Common myeloid progenitor, CD34-positive (primary cell): Measurements from ENCODE around the gene YIF1B.

Source experiments
- CTCF ChIA-PET: fragments of 350-600 bp; sonication (Branson Sonifier 250); formaldehyde crosslinking; loops from one replicate; lab custom pipeline; 2021; ENCODE audit warnings: antibody characterized with exemption; lab: Charles Lee
- POLR2A ChIA-PET: fragments of 350-600 bp; sonication (Branson Sonifier 250); formaldehyde crosslinking; loops from one replicate; lab custom pipeline; 2021; ENCODE audit warnings: antibody characterized with exemption; lab: Charles Lee
- DNase-seq, 3 donors: peaks; one replicate each; pipeline versions ENCODE4 v3.0.0 to v3.0.0-alpha.2; 2013
- H3K27ac ChIP-seq, 2 experiments: 1 replicate in 1 of 2; 2 replicates in 1 of 2; pipeline ENCODE4 v1.7.0; 2013; ENCODE audit warnings: inconsistent platforms in 2 of 2, low read length in 2 of 2, mild to moderate bottlenecking in 2 of 2, low read depth in 1 of 2, moderate library complexity in 1 of 2; ENCODE audit not compliant: severe bottlenecking in 2 of 2, insufficient read depth in 1 of 2, poor library complexity in 1 of 2
- H3K27me3 ChIP-seq, 5 experiments: replicated peaks in 2 of 5; 1 replicate in 3 of 5; 2 replicates in 2 of 5; pipeline versions ENCODE4 v1.6.1 to v1.7.0; 2013; ENCODE audit warnings: low read length in 4 of 5, mild to moderate bottlenecking in 2 of 5, moderate library complexity in 2 of 5, inconsistent platforms in 1 of 5; ENCODE audit not compliant: insufficient read depth in 5 of 5, control insufficient read depth in 4 of 5
- H3K36me3 ChIP-seq, 4 experiments: 1 replicate in 2 of 4; 2 replicates in 2 of 4; pipeline versions ENCODE4 v1.6.1 to v1.7.0; 2013; ENCODE audit warnings: low read length in 3 of 4, control low read depth in 1 of 4, mild to moderate bottlenecking in 1 of 4; ENCODE audit not compliant: control insufficient read depth in 4 of 4, insufficient read depth in 4 of 4
- H3K4me1 ChIP-seq, 4 experiments: 1 replicate in 3 of 4; 2 replicates in 1 of 4; pipeline versions ENCODE4 v1.6.1 to v1.7.1; 2013; ENCODE audit warnings: low read length in 3 of 4, mild to moderate bottlenecking in 3 of 4, control low read depth in 1 of 4, inconsistent platforms in 1 of 4, moderate library complexity in 1 of 4; ENCODE audit not compliant: control insufficient read depth in 4 of 4, insufficient read depth in 4 of 4; ENCODE audit errors: control extremely low read depth in 1 of 4
- H3K4me3 ChIP-seq, 7 experiments: 1 replicate in 4 of 7; 2 replicates in 3 of 7; pipeline versions ENCODE4 v1.5.1 to v1.7.0; 2013; ENCODE audit warnings: mild to moderate bottlenecking in 7 of 7, low read length in 6 of 7, moderate library complexity in 6 of 7, inconsistent platforms in 2 of 7, low read depth in 2 of 7, control low read depth in 1 of 7; ENCODE audit not compliant: insufficient read depth in 4 of 7, control insufficient read depth in 1 of 7; ENCODE audit errors: extremely low read depth in 1 of 7
- H3K9me3 ChIP-seq, 5 experiments: 1 replicate in 4 of 5; 2 replicates in 1 of 5; pipeline versions ENCODE4 v1.6.1 to v1.7.1; 2013; ENCODE audit warnings: low read length in 4 of 5, mild to moderate bottlenecking in 2 of 5, inconsistent platforms in 1 of 5, low read depth in 1 of 5, moderate library complexity in 1 of 5; ENCODE audit not compliant: control insufficient read depth in 4 of 5, insufficient read depth in 2 of 5; ENCODE audit errors: control extremely low read depth in 1 of 5
- WGBS: methylation state at CpG from one replicate; pipeline ENCODE4 v1.1.5; 2013; ENCODE audit not compliant: insufficient coverage; 5-methylcytosine and 5-hydroxymethylcytosine counted together

Gene YIF1B

DNA sequence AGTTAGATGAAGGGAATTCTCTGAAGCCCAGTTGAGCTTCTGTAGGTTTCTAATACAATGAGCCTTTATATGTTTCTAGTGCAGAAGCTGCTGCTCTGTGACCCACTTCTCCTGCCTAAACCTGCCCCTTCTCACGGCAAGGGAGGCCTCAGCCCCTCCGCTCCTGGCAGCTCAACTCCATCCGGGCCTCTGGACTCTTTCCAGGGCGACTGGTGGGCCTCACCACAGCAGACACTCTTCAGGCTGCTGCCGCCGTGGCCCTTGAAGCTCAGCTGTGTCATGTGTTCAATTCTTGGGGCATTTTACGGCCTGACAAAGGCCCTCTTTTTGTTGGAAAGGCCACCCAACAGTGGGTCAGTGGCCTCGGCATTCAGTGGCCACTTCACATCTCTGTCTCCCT lies 21.7 kb downstream of the YIF1B start:
- Histone ChIP-seq H3K27me3 (no peaks in the 10 kb centered on the region), H3K27ac (no peak overlapping the region), H3K9me3 (no peaks in the 10 kb centered on the region), H3K4me3 (no peak overlapping the region), H3K36me3 (peaks cover 8 to 50% (median 37%) of the 10 kb centered on the region in 4 experiments), H3K4me1 (no peaks in the 10 kb centered on the region)
- WGBS, result 95% methylated on average over 7 of the region's 8 CpGs
- POLR2A ChIA-PET, result no interaction called here
- DNase-seq, result no peak
- CTCF ChIA-PET, result interaction anchor here (0.7 kb wide), 1 partner anchor 11 kb away, joined by 3 read pairs; no protein-coding TSS in a partner anchor

DNA sequence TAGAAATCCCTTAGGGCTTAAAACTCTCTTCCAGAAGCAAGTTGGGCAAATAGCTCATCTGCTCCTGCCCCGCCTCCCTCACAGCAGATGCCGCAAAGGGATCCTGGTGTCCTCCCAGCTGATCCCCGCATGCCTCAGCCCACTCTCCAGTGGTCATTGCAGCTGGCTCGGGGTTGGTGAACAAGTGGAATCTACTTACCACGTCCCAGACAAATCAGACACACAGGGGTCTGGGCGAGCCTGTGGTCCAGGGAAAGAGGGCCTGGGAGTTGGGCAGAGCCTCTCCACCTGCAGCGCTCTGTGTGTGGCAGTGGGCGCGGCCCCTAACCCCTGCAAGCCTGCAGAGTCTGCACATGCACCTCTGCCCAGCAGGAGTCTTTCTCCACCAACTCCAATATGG lies 22.5 kb downstream of the YIF1B start:
- Histone ChIP-seq H3K9me3 (no peaks in the 10 kb centered on the region), H3K27me3 (no peaks in the 10 kb centered on the region), H3K36me3 (peaks cover 12 to 55% (median 43%) of the 10 kb centered on the region in 4 experiments), H3K27ac (no peak overlapping the region), H3K4me3 (no peak overlapping the region), H3K4me1 (no peaks in the 10 kb centered on the region)
- CTCF ChIA-PET, result no interaction called here
- POLR2A ChIA-PET, result no interaction called here
- no peak for DNase-seq
- WGBS, result 99% methylated on average over 9 of the region's 9 CpGs

DNA sequence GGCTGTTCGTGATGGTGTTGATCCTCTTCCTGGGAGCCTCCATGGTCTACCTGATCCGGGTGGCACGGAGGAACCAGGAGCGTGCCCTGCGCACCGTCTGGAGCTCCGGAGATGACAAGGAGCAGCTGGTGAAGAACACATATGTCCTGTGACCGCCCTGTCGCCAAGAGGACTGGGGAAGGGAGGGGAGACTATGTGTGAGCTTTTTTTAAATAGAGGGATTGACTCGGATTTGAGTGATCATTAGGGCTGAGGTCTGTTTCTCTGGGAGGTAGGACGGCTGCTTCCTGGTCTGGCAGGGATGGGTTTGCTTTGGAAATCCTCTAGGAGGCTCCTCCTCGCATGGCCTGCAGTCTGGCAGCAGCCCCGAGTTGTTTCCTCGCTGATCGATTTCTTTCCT lies 23.9 kb downstream of the YIF1B start:
- POLR2A ChIA-PET, result no interaction called here
- Histone ChIP-seq H3K36me3 (peaks cover 13 to 65% (median 47%) of the 10 kb centered on the region in 4 experiments), H3K9me3 (no peaks in the 10 kb centered on the region), H3K4me1 (peaks cover 0 to 8% (median 6%) of the 10 kb centered on the region in 4 experiments), H3K4me3 (no peak overlapping the region), H3K27ac (no peak overlapping the region), H3K27me3 (no peaks in the 10 kb centered on the region)
- DNase-seq, result no peak
- 96% methylated on average over 10 of the region's 15 CpGs for WGBS
- CTCF ChIA-PET, result interaction anchor here (1.5 kb wide), 1 partner anchor 47 kb away, joined by 3 read pairs; no protein-coding TSS in a partner anchor

- CTCF ChIA-PET, result interaction anchor here (0.8 to 1.5 kb wide), 2 partner anchors 12 to 45 kb away, joined by 3 to 4 read pairs; no protein-coding TSS in a partner anchor
- H3K27ac ChIP-seq, result no peak overlapping the region
- peaks cover 13 to 71% (median 50%) of the 10 kb centered on the region in 4 experiments for H3K36me3 ChIP-seq
- POLR2A ChIA-PET, result no interaction called here
- H3K4me1 ChIP-seq, result peaks cover 0 to 10% (median 6%) of the 10 kb centered on the region in 4 experiments
- H3K9me3 ChIP-seq, result no peaks in the 10 kb centered on the region
- no peak for DNase-seq
- WGBS, result 95% methylated on average over 12 of the region's 13 CpGs
- no peak overlapping the region for H3K4me3 ChIP-seq
- no peaks in the 10 kb centered on the region for H3K27me3 ChIP-seq
These were observed 25.1 kb downstream of the YIF1B start for GRCh38 chr19:38290631-38291147.

- Histone ChIP-seq H3K4me1 (peaks cover 0 to 14% (median 9%) of the 10 kb centered on the region in 4 experiments), H3K9me3 (no peaks in the 10 kb centered on the region), H3K36me3 (peaks cover 13 to 75% (median 54%) of the 10 kb centered on the region in 4 experiments), H3K27me3 (no peaks in the 10 kb centered on the region), H3K4me3 (no peak overlapping the region), H3K27ac (no peak overlapping the region)
- no peak for DNase-seq
- CTCF ChIA-PET, result interaction anchor here (0.8 kb wide), 1 partner anchor 13 kb away, joined by 4 read pairs; no protein-coding TSS in a partner anchor
- WGBS, result over 99% methylated on average over 14 of the region's 15 CpGs
- POLR2A ChIA-PET, result no interaction called here
These were observed 25.8 kb downstream of the YIF1B start for GRCh38 chr19:38289955-38290354.

DNA sequence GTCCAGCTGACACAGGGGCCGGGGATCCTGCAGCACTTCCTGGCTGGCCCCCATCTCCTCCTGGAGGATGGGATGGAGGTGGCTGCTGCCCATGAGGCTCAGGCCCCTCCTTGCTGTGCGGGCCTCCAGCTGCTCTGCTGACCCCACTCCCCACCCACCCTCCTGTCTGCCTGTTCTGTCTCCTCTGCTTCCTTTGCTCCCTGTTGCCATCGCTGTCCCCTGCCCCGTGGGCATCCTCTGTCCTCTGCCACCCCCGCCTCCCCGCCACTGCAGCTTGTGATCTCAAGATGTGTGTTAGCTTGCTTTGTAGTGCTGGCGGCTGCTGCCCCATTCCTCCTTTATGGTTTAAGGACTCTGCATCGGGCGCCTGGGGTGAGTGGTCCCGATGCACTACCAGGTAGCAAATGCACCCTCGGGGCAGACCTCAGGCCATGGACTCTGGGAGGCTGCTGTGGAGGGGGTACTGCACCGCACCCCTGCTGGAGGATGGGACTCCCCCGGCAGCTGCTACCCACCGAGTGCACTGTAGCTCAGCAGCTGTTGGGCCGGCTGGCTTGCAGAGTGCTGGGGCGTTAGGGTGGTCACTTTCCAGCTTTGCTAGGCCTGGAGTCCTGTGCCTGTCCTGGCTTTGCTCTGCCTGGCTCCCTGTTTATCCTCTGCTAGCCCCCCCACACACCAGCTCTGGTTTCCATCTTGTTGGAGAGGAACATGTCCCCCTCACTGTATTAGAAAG lies 27.5 kb downstream of the YIF1B start:
- Histone ChIP-seq H3K9me3 (no peaks in the 10 kb centered on the region), H3K4me3 (no peak overlapping the region), H3K36me3 (peaks cover 13 to 67% (median 52%) of the 10 kb centered on the region in 4 experiments), H3K27ac (no peak overlapping the region), H3K27me3 (no peaks in the 10 kb centered on the region), H3K4me1 (peaks cover 0 to 30% (median 24%) of the 10 kb centered on the region in 4 experiments)
- DNase-seq, result no peak
- POLR2A ChIA-PET, result interaction anchor here (0.9 kb wide), 1 partner anchor 23 kb away, joined by 3 read pairs; the partner anchor contains the start of gene SPINT2
- CTCF ChIA-PET, result interaction anchor here (0.5 to 1.6 kb wide), 4 partner anchors 23 to 223 kb away, joined by 3 to 6 read pairs (median 4); no protein-coding TSS in a partner anchor
- 97% methylated on average over 9 of the region's 16 CpGs for WGBS

DNA sequence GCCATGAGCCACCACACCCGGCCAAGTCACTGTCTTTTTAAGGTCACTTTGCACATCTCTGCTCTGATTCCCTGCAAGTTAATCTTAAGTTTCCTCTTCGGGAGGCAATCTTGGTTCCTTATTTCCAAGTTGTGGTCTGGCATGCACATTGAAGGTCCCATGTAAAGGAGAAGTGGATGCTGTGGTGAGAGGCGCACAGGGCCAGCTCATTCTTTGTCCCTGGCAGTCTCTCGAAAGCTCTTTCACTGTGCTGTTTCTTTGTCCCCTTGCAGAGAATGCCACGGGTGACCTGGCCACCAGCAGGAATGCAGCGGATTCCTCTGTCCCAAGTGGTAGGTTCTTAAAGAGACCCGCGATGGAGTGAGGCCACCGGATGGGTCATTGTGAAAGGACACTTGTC lies 28.1 kb downstream of the YIF1B start:
- WGBS, result 57% methylated on average over 9 of the region's 9 CpGs
- no peaks in the 10 kb centered on the region for H3K27me3 ChIP-seq
- H3K27ac ChIP-seq, result no peak overlapping the region
- H3K4me3 ChIP-seq, result no peak overlapping the region
- peaks cover 0 to 33% (median 28%) of the 10 kb centered on the region in 4 experiments for H3K4me1 ChIP-seq
- H3K9me3 ChIP-seq, result no peaks in the 10 kb centered on the region
- ChIA-PET POLR2A (no interaction called here), CTCF (interaction anchor here (1.6 kb wide), 1 partner anchor 22 kb away, joined by 6 read pairs; no protein-coding TSS in a partner anchor)
- peak; percentile 43 to 86 (median 85) for DNase-seq
- H3K36me3 ChIP-seq, result peaks cover 13 to 61% (median 50%) of the 10 kb centered on the region in 4 experiments
